HCT116 (cell line): Measurements from ENCODE around the gene ITGAV.
A peak's percentile ranks its signal among the peaks of the same experiment; 100 is the strongest.

Experiments used
- ELF1 ChIP-seq: IDR thresholded peaks from 2 replicates; pipeline ENCODE4 v1.6.1; 2012; ENCODE audit warnings: low read depth, borderline replicate concordance
- EZH2 ChIP-seq: fragments of 200-600 bp; sonication (generic); IDR thresholded peaks from 2 replicates; pipeline ENCODE4 v1.6.1; 2017; ENCODE audit warnings: antibody characterized with exemption, mixed run types
- EZH2phosphoT487 ChIP-seq: fragments of 200-600 bp; IDR thresholded peaks from 2 replicates; pipeline ENCODE4 v1.6.1; 2018; ENCODE audit warnings: antibody characterized with exemption, borderline replicate concordance
- POLR2A ChIP-seq: IDR thresholded peaks from 2 replicates; pipeline ENCODE4 v1.7.0; 2011; ENCODE audit warnings: borderline replicate concordance; ENCODE audit not compliant: insufficient read depth, insufficient read length; ENCODE audit errors: extremely low read depth
- POLR2AphosphoS5 ChIP-seq: IDR thresholded peaks from 2 replicates; pipeline ENCODE4 v1.6.1; 2011; ENCODE audit warnings: mild to moderate bottlenecking, low read depth, low read length, moderate library complexity
- RAD21 ChIP-seq: IDR thresholded peaks from 2 replicates; pipeline ENCODE4 v1.6.1; 2012; ENCODE audit warnings: low read depth, mild to moderate bottlenecking
- REST ChIP-seq: IDR thresholded peaks from 2 replicates; pipeline ENCODE4 v1.6.1; 2012; ENCODE audit warnings: low read depth
- SIN3A ChIP-seq: IDR thresholded peaks from 2 replicates; pipeline ENCODE4 v1.6.1; 2012; ENCODE audit warnings: low read depth
- YY1 ChIP-seq: IDR thresholded peaks from 2 replicates; pipeline ENCODE4 v1.6.1; 2011; ENCODE audit warnings: low read length, low read depth, moderate library complexity, mild to moderate bottlenecking; ENCODE audit not compliant: insufficient replicate concordance; ENCODE audit errors: extremely low read depth
- TF ChIP-seq, protein P1 (sequence below), 3 experiments: fragments of 200-600 bp in 1 of 3; sonication (generic) in 1 of 3; IDR thresholded peaks in 2 of 3; conservative IDR thresholded peaks in 1 of 3; 2 replicates each; pipeline ENCODE4 v1.5.1; 2012 to 2017; ENCODE audit warnings: low read depth in 2 of 3, low read length in 2 of 3, antibody characterized with exemption in 1 of 3, borderline replicate concordance in 1 of 3, control low read depth in 1 of 3, mild to moderate bottlenecking in 1 of 3, mixed read lengths in 1 of 3, mixed run types in 1 of 3, moderate library complexity in 1 of 3; ENCODE audit not compliant: insufficient read depth in 1 of 3
- TF ChIP-seq, protein P2 (sequence below): IDR thresholded peaks from 2 replicates; pipeline ENCODE4 v1.6.1; 2011; ENCODE audit warnings: mild to moderate bottlenecking, low read length, moderate library complexity; ENCODE audit not compliant: insufficient replicate concordance; ENCODE audit errors: extremely low read depth

GRCh38 chr2:186641807-186642321, 52.0 kb downstream of the ITGAV start:
- TF ChIP-seq, protein P1, sequence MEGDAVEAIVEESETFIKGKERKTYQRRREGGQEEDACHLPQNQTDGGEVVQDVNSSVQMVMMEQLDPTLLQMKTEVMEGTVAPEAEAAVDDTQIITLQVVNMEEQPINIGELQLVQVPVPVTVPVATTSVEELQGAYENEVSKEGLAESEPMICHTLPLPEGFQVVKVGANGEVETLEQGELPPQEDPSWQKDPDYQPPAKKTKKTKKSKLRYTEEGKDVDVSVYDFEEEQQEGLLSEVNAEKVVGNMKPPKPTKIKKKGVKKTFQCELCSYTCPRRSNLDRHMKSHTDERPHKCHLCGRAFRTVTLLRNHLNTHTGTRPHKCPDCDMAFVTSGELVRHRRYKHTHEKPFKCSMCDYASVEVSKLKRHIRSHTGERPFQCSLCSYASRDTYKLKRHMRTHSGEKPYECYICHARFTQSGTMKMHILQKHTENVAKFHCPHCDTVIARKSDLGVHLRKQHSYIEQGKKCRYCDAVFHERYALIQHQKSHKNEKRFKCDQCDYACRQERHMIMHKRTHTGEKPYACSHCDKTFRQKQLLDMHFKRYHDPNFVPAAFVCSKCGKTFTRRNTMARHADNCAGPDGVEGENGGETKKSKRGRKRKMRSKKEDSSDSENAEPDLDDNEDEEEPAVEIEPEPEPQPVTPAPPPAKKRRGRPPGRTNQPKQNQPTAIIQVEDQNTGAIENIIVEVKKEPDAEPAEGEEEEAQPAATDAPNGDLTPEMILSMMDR (IDR thresholded peaks at IDR 0.05 in 2 of 3, conservative IDR thresholded peaks at IDR 0.05 in 1 of 3; ENCODE audit: borderline replicate concordance in 1 of 3, insufficient read depth in 1 of 3, low read depth in 2 of 3, low read length in 2 of 3) = peak; percentile 62 to 83 (median 76); a peak in 5 of 6 replicates
- TF ChIP-seq SIN3A = no peak
- no peak for TF ChIP-seq ELF1
- TF ChIP-seq, protein P2, sequence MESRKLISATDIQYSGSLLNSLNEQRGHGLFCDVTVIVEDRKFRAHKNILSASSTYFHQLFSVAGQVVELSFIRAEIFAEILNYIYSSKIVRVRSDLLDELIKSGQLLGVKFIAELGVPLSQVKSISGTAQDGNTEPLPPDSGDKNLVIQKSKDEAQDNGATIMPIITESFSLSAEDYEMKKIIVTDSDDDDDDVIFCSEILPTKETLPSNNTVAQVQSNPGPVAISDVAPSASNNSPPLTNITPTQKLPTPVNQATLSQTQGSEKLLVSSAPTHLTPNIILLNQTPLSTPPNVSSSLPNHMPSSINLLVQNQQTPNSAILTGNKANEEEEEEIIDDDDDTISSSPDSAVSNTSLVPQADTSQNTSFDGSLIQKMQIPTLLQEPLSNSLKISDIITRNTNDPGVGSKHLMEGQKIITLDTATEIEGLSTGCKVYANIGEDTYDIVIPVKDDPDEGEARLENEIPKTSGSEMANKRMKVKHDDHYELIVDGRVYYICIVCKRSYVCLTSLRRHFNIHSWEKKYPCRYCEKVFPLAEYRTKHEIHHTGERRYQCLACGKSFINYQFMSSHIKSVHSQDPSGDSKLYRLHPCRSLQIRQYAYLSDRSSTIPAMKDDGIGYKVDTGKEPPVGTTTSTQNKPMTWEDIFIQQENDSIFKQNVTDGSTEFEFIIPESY = no peak
- no peak for TF ChIP-seq POLR2AphosphoS5
- TF ChIP-seq POLR2A = no peak
- TF ChIP-seq RAD21 = peak; percentile 91
- TF ChIP-seq EZH2phosphoT487 = no peak
- no peak for TF ChIP-seq EZH2
- TF ChIP-seq REST = no peak
- TF ChIP-seq YY1 = no peak
